Left cardiac atrium (tissue), 4 donors: Measurements from ENCODE around the gene CYRIA. TPM values are rescaled to one million over a fixed set of nuclear protein-coding genes. Genes with fewer than 3 reads are reported as not detected.

Experiments used
- ATAC-seq, 2 donors: fragments of 200-7000 bp; cut with Tn5 transposase; one replicate each; pipeline ENCODE4 v1.9.1; 2020; ENCODE audit warnings: mild to moderate bottlenecking in 2 of 2, moderate library complexity in 2 of 2
- DNase-seq: peaks from one replicate; pipeline ENCODE4 v3.0.0-alpha.2; 2020
- intact Hi-C, 2 donors: fragments of 100-400 bp; cut with DNase I; formaldehyde crosslinking; loops; one replicate each; pipeline versions ENCODE4 v1.14.1 to v1.15.1; 2022 to 2023
- long read RNA-seq: library from polyadenylated mRNA; unstranded; transcript quantifications from one replicate; pipeline ENCODE4 v2.0.0, GENCODE V29; 2021
- total RNA-seq, 2 donors: library from RNA; stranded (reverse); fragmentation: NEBNext Ultra II Directional; extraction: Animal tissue kit (Norgen Biotek cat#: 25700); gene quantifications; one replicate each; pipeline ENCODE4 v1.2.1, GENCODE V29; 2021
- donor health status: DM: no; HTN: yes; CAD: no.
- donor health status: DM: no; HTN: yes; CAD: no; lungs with severe emphysema.
- donor health status: DM: yes; HTN: yes; CAD: no.
- donor health status: Dilated cardiomyopathy.

Gene CYRIA
- 1 to 10 TPM; 4.9 to 7.2 TPM for total RNA-seq
- long read RNA-seq, partial matches to known transcripts: 0 of 1 reads
- long read RNA-seq, other reads (novel, unspliced or antisense): 1 of 1 reads

- DNase-seq: peak; percentile 65
- intact Hi-C loops: no loop called here
- peak; percentile 73 to 80 for ATAC-seq
These were observed at the start of gene CYRIA for GRCh38 chr2:16665748-16666448. TSS of gene CYRIA (minus strand) at chr2:16665834. CDS start at chr2:16588119, 77,715 bp downstream.

GRCh38 chr2:16713011-16713423 lies 47.4 kb upstream of the CYRIA start:
- ATAC-seq (no peak), DNase-seq (no peak)
- intact Hi-C loops: no loop called here

- no peak for ATAC-seq
- DNase-seq: no peak
- intact Hi-C loops: no loop called here
These were observed 44.1 kb upstream of the CYRIA start for GRCh38 chr2:16709769-16710168.

GRCh38 chr2:16708173-16708572 lies 42.5 kb upstream of the CYRIA start:
- ATAC-seq (no peak), DNase-seq (no peak)
- intact Hi-C loops: no loop called here

- intact Hi-C loops: no loop called here
- DNase-seq: no peak
- ATAC-seq: no peak
These were observed 41.5 kb upstream of the CYRIA start for GRCh38 chr2:16707014-16707623.

GRCh38 chr2:16700551-16701259 lies 35.1 kb upstream of the CYRIA start:
- intact Hi-C loops: no loop called here
- ATAC-seq (no peak), DNase-seq (no peak)

- ATAC-seq (peak; percentile 34 to 69), DNase-seq (no peak)
- intact Hi-C loops: no loop called here
These were observed 28.2 kb upstream of the CYRIA start for GRCh38 chr2:16693854-16694253.

- DNase-seq (no peak), ATAC-seq (no peak)
- intact Hi-C loops: no loop called here
These were observed 25.6 kb upstream of the CYRIA start for GRCh38 chr2:16691261-16691660.

GRCh38 chr2:16687955-16688354 lies 22.3 kb upstream of the CYRIA start:
- intact Hi-C loops: no loop called here
- DNase-seq (no peak), ATAC-seq (no peak)

- intact Hi-C loops: no loop called here
- DNase-seq: no peak
- ATAC-seq: no peak
These were observed 21.6 kb upstream of the CYRIA start for GRCh38 chr2:16687222-16687621.

GRCh38 chr2:16686641-16687040 lies 21.0 kb upstream of the CYRIA start:
- DNase-seq (no peak), ATAC-seq (no peak)
- intact Hi-C loops: no loop called here

GRCh38 chr2:16685340-16685715 lies 19.7 kb upstream of the CYRIA start:
- intact Hi-C loops: no loop called here
- ATAC-seq (no peak), DNase-seq (no peak)

GRCh38 chr2:16684676-16685339 lies 19.2 kb upstream of the CYRIA start:
- no peak for ATAC-seq
- intact Hi-C loops: no loop called here
- DNase-seq: no peak

- DNase-seq: no peak
- ATAC-seq: no peak
- intact Hi-C loops: no loop called here
These were observed 17.9 kb upstream of the CYRIA start for GRCh38 chr2:16683576-16683975.

- intact Hi-C loops: no loop called here
- DNase-seq (no peak), ATAC-seq (peak; percentile 41 to 85)
These were observed 16.9 kb upstream of the CYRIA start for GRCh38 chr2:16682431-16683118.

- intact Hi-C loops: no loop called here
- DNase-seq (no peak), ATAC-seq (no peak)
These were observed 15.1 kb upstream of the CYRIA start for GRCh38 chr2:16680781-16681180.

GRCh38 chr2:16680304-16680703 lies 14.7 kb upstream of the CYRIA start:
- no peak for DNase-seq
- intact Hi-C loops: no loop called here
- ATAC-seq: no peak

- intact Hi-C loops: no loop called here
- ATAC-seq: no peak
- no peak for DNase-seq
These were observed 13.3 kb upstream of the CYRIA start for GRCh38 chr2:16678964-16679363.

- intact Hi-C loops: no loop called here
- ATAC-seq (no peak), DNase-seq (no peak)
These were observed 12.2 kb upstream of the CYRIA start for GRCh38 chr2:16677875-16678274.
